HUES48 (cell line): ENCODE measurements around the gene CEP128.

Experiments
- H3K27ac ChIP-seq: one replicate; pipeline ENCODE4 v1.7.0; 2013; ENCODE audit warnings: low read depth, low read length, inconsistent platforms
- H3K27me3 ChIP-seq: 2 replicates; pipeline ENCODE4 v1.6.1; 2013; ENCODE audit warnings: mild to moderate bottlenecking, low read length; ENCODE audit not compliant: control insufficient read depth, insufficient read depth
- H3K36me3 ChIP-seq: 2 replicates; pipeline ENCODE4 v1.6.1; 2013; ENCODE audit warnings: low read length; ENCODE audit not compliant: control insufficient read depth, insufficient read depth
- H3K4me1 ChIP-seq: 2 replicates; pipeline ENCODE4 v1.6.1; 2013; ENCODE audit warnings: mild to moderate bottlenecking, low read length; ENCODE audit not compliant: control insufficient read depth, insufficient read depth
- H3K4me3 ChIP-seq: 2 replicates; pipeline ENCODE4 v1.5.1; 2013; ENCODE audit warnings: mild to moderate bottlenecking, low read depth, low read length
- H3K9ac ChIP-seq: 2 replicates; pipeline ENCODE4 v1.6.1; 2013; ENCODE audit warnings: mild to moderate bottlenecking, low read depth, low read length, moderate library complexity
- H3K9me3 ChIP-seq: 2 replicates; pipeline ENCODE4 v1.6.1; 2013; ENCODE audit warnings: low read length; ENCODE audit not compliant: control insufficient read depth, insufficient read depth

Gene CEP128

GRCh38 chr14:80618751-80619329, 322.7 kb downstream of the CEP128 start:
- no peak overlapping the region for H3K4me3 ChIP-seq
- no peaks in the 10 kb centered on the region for H3K9me3 ChIP-seq
- H3K9ac ChIP-seq = no peak overlapping the region
- H3K36me3 ChIP-seq = no peaks in the 10 kb centered on the region
- H3K4me1 ChIP-seq = peaks cover 8% of the 10 kb centered on the region
- no peaks in the 10 kb centered on the region for H3K27me3 ChIP-seq
- no peak overlapping the region for H3K27ac ChIP-seq

GRCh38 chr14:80615831-80616230, 325.7 kb downstream of the CEP128 start:
- Histone ChIP-seq H3K27ac (no peak overlapping the region), H3K9me3 (no peaks in the 10 kb centered on the region), H3K36me3 (no peaks in the 10 kb centered on the region), H3K27me3 (no peaks in the 10 kb centered on the region), H3K4me3 (no peak overlapping the region), H3K9ac (no peak overlapping the region), H3K4me1 (peaks cover 6% of the 10 kb centered on the region)

- H3K27ac ChIP-seq = no peak overlapping the region
- no peaks in the 10 kb centered on the region for H3K9me3 ChIP-seq
- no peaks in the 10 kb centered on the region for H3K27me3 ChIP-seq
- no peaks in the 10 kb centered on the region for H3K36me3 ChIP-seq
- no peak overlapping the region for H3K4me3 ChIP-seq
- H3K9ac ChIP-seq = no peak overlapping the region
- H3K4me1 ChIP-seq = no peaks in the 10 kb centered on the region
Measured at GRCh38 chr14:80609055-80609454, 332.5 kb downstream of the CEP128 start.

GRCh38 chr14:80608563-80608962, 333.0 kb downstream of the CEP128 start:
- Histone ChIP-seq H3K27ac (no peak overlapping the region), H3K9ac (no peak overlapping the region), H3K9me3 (no peaks in the 10 kb centered on the region), H3K27me3 (no peaks in the 10 kb centered on the region), H3K4me3 (no peak overlapping the region), H3K4me1 (no peaks in the 10 kb centered on the region), H3K36me3 (no peaks in the 10 kb centered on the region)

- no peak overlapping the region for H3K27ac ChIP-seq
- H3K36me3 ChIP-seq = no peaks in the 10 kb centered on the region
- H3K9ac ChIP-seq = no peak overlapping the region
- H3K9me3 ChIP-seq = no peaks in the 10 kb centered on the region
- no peaks in the 10 kb centered on the region for H3K4me1 ChIP-seq
- no peaks in the 10 kb centered on the region for H3K27me3 ChIP-seq
- no peak overlapping the region for H3K4me3 ChIP-seq
Measured at GRCh38 chr14:80607430-80608190, 333.9 kb downstream of the CEP128 start.

- no peak overlapping the region for H3K4me3 ChIP-seq
- H3K9ac ChIP-seq = no peak overlapping the region
- H3K9me3 ChIP-seq = no peaks in the 10 kb centered on the region
- no peaks in the 10 kb centered on the region for H3K27me3 ChIP-seq
- no peaks in the 10 kb centered on the region for H3K36me3 ChIP-seq
- no peaks in the 10 kb centered on the region for H3K4me1 ChIP-seq
- H3K27ac ChIP-seq = no peak overlapping the region
Measured at GRCh38 chr14:80606347-80606772, 335.2 kb downstream of the CEP128 start.

GRCh38 chr14:80605536-80605935, 336.0 kb downstream of the CEP128 start:
- no peak overlapping the region for H3K9ac ChIP-seq
- H3K27me3 ChIP-seq = no peaks in the 10 kb centered on the region
- H3K4me3 ChIP-seq = no peak overlapping the region
- H3K4me1 ChIP-seq = no peaks in the 10 kb centered on the region
- H3K27ac ChIP-seq = no peak overlapping the region
- no peaks in the 10 kb centered on the region for H3K36me3 ChIP-seq
- no peaks in the 10 kb centered on the region for H3K9me3 ChIP-seq

GRCh38 chr14:80602946-80603345, 338.6 kb downstream of the CEP128 start:
- Histone ChIP-seq H3K9ac (no peak overlapping the region), H3K9me3 (no peaks in the 10 kb centered on the region), H3K36me3 (no peaks in the 10 kb centered on the region), H3K4me3 (no peak overlapping the region), H3K27ac (no peak overlapping the region), H3K4me1 (no peaks in the 10 kb centered on the region), H3K27me3 (no peaks in the 10 kb centered on the region)

- no peak overlapping the region for H3K9ac ChIP-seq
- no peak overlapping the region for H3K27ac ChIP-seq
- H3K4me3 ChIP-seq = no peak overlapping the region
- no peaks in the 10 kb centered on the region for H3K4me1 ChIP-seq
- H3K36me3 ChIP-seq = no peaks in the 10 kb centered on the region
- no peaks in the 10 kb centered on the region for H3K9me3 ChIP-seq
- no peaks in the 10 kb centered on the region for H3K27me3 ChIP-seq
Measured at GRCh38 chr14:80587096-80587724, 354.3 kb downstream of the CEP128 start.

GRCh38 chr14:80586131-80586530, 355.4 kb downstream of the CEP128 start:
- Histone ChIP-seq H3K9me3 (no peaks in the 10 kb centered on the region), H3K4me3 (no peak overlapping the region), H3K36me3 (no peaks in the 10 kb centered on the region), H3K9ac (no peak overlapping the region), H3K4me1 (no peaks in the 10 kb centered on the region), H3K27me3 (no peaks in the 10 kb centered on the region), H3K27ac (no peak overlapping the region)

- no peaks in the 10 kb centered on the region for H3K4me1 ChIP-seq
- peak overlapping the region; percentile 7 for H3K27ac ChIP-seq
- no peaks in the 10 kb centered on the region for H3K9me3 ChIP-seq
- H3K4me3 ChIP-seq = no peak overlapping the region
- H3K9ac ChIP-seq = no peak overlapping the region
- no peaks in the 10 kb centered on the region for H3K36me3 ChIP-seq
- no peaks in the 10 kb centered on the region for H3K27me3 ChIP-seq
Measured at GRCh38 chr14:80585506-80585835, 356.1 kb downstream of the CEP128 start.
